GM18907 (cell line): ENCODE results near the gene MRPS10.
"Not testable (repeated sequence)": the region's sequence is repeated elsewhere in the genome, so short reads cannot be mapped to it uniquely, and the experiment has no call there.

Experiments
- ATAC-seq: cut with Tn5 transposase; IDR thresholded peaks from one replicate; pipeline ENCODE4 v1.9.1; 2021; ENCODE audit warnings: mild to moderate bottlenecking, moderate library complexity; ENCODE audit not compliant: unreplicated experiment

Gene MRPS10

GRCh38 chr6:42211726-42212125, 5.9 kb downstream of the MRPS10 start:
- ATAC-seq, result no peak

GRCh38 chr6:42210551-42210950, 7.1 kb downstream of the MRPS10 start:
- no peak for ATAC-seq

- ATAC-seq, result not testable (repeated sequence)
Measured at GRCh38 chr6:42207559-42207958, 10.1 kb downstream of the MRPS10 start.

- no peak for ATAC-seq
Measured at GRCh38 chr6:42204768-42205282, 12.8 kb downstream of the MRPS10 start.

- ATAC-seq, result no peak
Measured at GRCh38 chr6:42203183-42203582, 14.5 kb downstream of the MRPS10 start.

- ATAC-seq, result not testable (repeated sequence)
Measured at GRCh38 chr6:42202131-42202915, 15.3 kb downstream of the MRPS10 start.

GRCh38 chr6:42201382-42201781, 16.3 kb downstream of the MRPS10 start:
- no peak for ATAC-seq

- no peak for ATAC-seq
Measured at GRCh38 chr6:42200035-42200434, 17.6 kb downstream of the MRPS10 start.

GRCh38 chr6:42199106-42199981, 18.3 kb downstream of the MRPS10 start:
- ATAC-seq, result no peak

GRCh38 chr6:42197555-42198362, 19.9 kb downstream of the MRPS10 start:
- ATAC-seq, result no peak

GRCh38 chr6:42195415-42195814, 22.2 kb downstream of the MRPS10 start:
- ATAC-seq, result no peak

GRCh38 chr6:42194056-42194455, 23.6 kb downstream of the MRPS10 start:
- ATAC-seq, result no peak

GRCh38 chr6:42193491-42193894, 24.2 kb downstream of the MRPS10 start:
- no peak for ATAC-seq

- ATAC-seq, result not testable (repeated sequence)
Measured at GRCh38 chr6:42192385-42192784, 25.3 kb downstream of the MRPS10 start.

- ATAC-seq, result no peak
Measured at GRCh38 chr6:42190554-42191183, 27.0 kb downstream of the MRPS10 start.

GRCh38 chr6:42188406-42188805, 29.3 kb downstream of the MRPS10 start:
- no peak for ATAC-seq

- no peak for ATAC-seq
Measured at GRCh38 chr6:42185597-42185996, 32.1 kb downstream of the MRPS10 start.

- ATAC-seq, result no peak
Measured at GRCh38 chr6:42184475-42184874, 33.2 kb downstream of the MRPS10 start.

- ATAC-seq, result no peak
Measured at GRCh38 chr6:42182101-42182500, 35.6 kb downstream of the MRPS10 start.

- ATAC-seq, result no peak
Measured at GRCh38 chr6:42179945-42180313, 37.7 kb downstream of the MRPS10 start.
